Measurements from ENCODE around the gene CCL13. TPM values are rescaled to one million over a fixed set of nuclear protein-coding genes. Genes with fewer than 3 reads are reported as not detected.

The CCL13 gene
- total and polyA plus RNA-seq, 2 of the 8 experiments (the other 6 are each of a cell fraction or from before 2014, with no cell fraction given) = not detected

DNA sequence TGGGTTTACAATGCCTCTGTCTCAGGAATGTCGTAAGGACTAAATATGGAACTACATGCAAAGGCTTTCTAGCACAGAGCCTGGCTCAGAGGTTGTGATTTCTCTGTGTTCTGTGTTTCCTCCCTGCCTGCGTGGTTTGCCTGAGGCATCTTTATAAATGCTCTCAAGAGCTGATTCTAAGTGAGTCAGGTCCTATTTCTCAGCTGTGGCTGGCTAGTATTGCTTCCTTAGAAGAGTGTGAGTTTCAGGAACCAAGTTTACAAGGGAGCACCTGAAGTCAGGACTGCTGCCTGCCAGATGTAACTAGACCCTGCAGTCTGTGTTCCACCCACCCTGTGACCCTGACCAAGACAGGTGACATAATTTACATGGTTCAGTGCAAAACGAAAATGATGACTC is 14.7 kb downstream of the CCL13 start:
- ChIA-PET CTCF (ENCODE audit: partially characterized antibody) (interaction anchor here (0.7 to 3.3 kb wide), 5 partner anchors 10 to 745 kb away, joined by 5 to 37 read pairs (median 7); partner anchors contain the start of gene CCL1), POLR2A (ENCODE audit: partially characterized antibody) (no interaction called here)
- H2BK120ac ChIP-seq (replicated peaks; ENCODE audit: low read depth, low read length) = no peak overlapping the region
- DNase-seq (ENCODE audit: low read depth in 1 of 2, low spot score in 2 of 2) (no peak), FAIRE-seq (no peak)
- no peak overlapping the region for H3K9ac ChIP-seq (replicated peaks in 1 of 4; ENCODE audit: extremely low read depth in 1 of 4, low read depth in 3 of 4, low read length in 3 of 4)
- H3K56ac ChIP-seq (replicated peaks; ENCODE audit: insufficient read length, low read depth, low read length) = no peak overlapping the region
- H3K79me1 ChIP-seq (ENCODE audit: low read depth, low read length) = no peaks in the 10 kb centered on the region
- no peak overlapping the region for H3K4me2 ChIP-seq (ENCODE audit: insufficient read depth in 1 of 2, low read depth in 2 of 2, low read length in 2 of 2)
- no peak overlapping the region for H4K91ac ChIP-seq (replicated peaks; ENCODE audit: insufficient read length, low read length)
- no peak overlapping the region for H2BK15ac ChIP-seq (ENCODE audit: low read length)
- no peaks in the 10 kb centered on the region for H3K23me2 ChIP-seq (ENCODE audit: low read depth, low read length)
- H3K4me3 ChIP-seq (ENCODE audit: extremely low read depth in 1 of 4, insufficient read depth in 2 of 4, low read depth in 3 of 4, low read length in 4 of 4) = no peak overlapping the region
- H4K5ac ChIP-seq (ENCODE audit: insufficient read length, low read depth, low read length) = no peak overlapping the region
- H3K18ac ChIP-seq (ENCODE audit: extremely low read depth, low read length) = no peak overlapping the region
- no peak overlapping the region for H3K4ac ChIP-seq (replicated peaks; ENCODE audit: insufficient read length, low read depth, low read length)
- H3K36me3 ChIP-seq (ENCODE audit: control insufficient read depth in 2 of 4, insufficient read depth in 4 of 4, low read length in 3 of 4) = no peaks in the 10 kb centered on the region
- no peaks in the 10 kb centered on the region for H3K27me3 ChIP-seq (replicated peaks in 1 of 4; ENCODE audit: control insufficient read depth in 3 of 4, extremely low read depth in 1 of 4, insufficient read depth in 3 of 4, low read length in 3 of 4)
- no peak overlapping the region for H2BK12ac ChIP-seq (ENCODE audit: low read depth, low read length)
- no peaks in the 10 kb centered on the region for H3K79me2 ChIP-seq (ENCODE audit: control insufficient read depth in 1 of 2, insufficient read depth in 2 of 2, low read length in 2 of 2)
- H4K20me1 ChIP-seq (replicated peaks in 1 of 2; ENCODE audit: control insufficient read depth in 1 of 2, insufficient read depth in 2 of 2, low read length in 2 of 2) = no peaks in the 10 kb centered on the region
- no peak overlapping the region for H3K27ac ChIP-seq (ENCODE audit: low read depth, low read length)
- H2AFZ ChIP-seq (ENCODE audit: low read length) = no peak overlapping the region
- no peak overlapping the region for H2BK5ac ChIP-seq (ENCODE audit: low read depth, low read length)
- H3K4me1 ChIP-seq (replicated peaks in 1 of 4; ENCODE audit: control insufficient read depth in 3 of 4, insufficient read depth in 4 of 4, low read length in 3 of 4) = no peaks in the 10 kb centered on the region
- H4K8ac ChIP-seq (ENCODE audit: extremely low read depth, insufficient read depth, low read length) = no peak overlapping the region
- no peak overlapping the region for H2AK5ac ChIP-seq (ENCODE audit: low read depth, low read length)
- no peak overlapping the region for H3K14ac ChIP-seq (ENCODE audit: insufficient read length)
- no peak overlapping the region for H3K23ac ChIP-seq (ENCODE audit: insufficient read length)
- WGBS, 2 experiments (ENCODE audit: extremely low coverage in 1 of 2, insufficient coverage in 1 of 2, insufficient read length in 1 of 2, insufficient replicate concordance in 2 of 2, low coverage in 1 of 2, low lambda C conversion rate in 2 of 2, missing lambda C conversion rate in 1 of 2) = 82% methylated on average over 3 of the region's 3 CpGs; no CpG with 5 or more reads in 1 of the 2 experiments
- H3K9me3 ChIP-seq (ENCODE audit: insufficient read depth in 2 of 2, low read depth in 1 of 2, low read length in 1 of 2) = no peaks in the 10 kb centered on the region
- H2BK20ac ChIP-seq (ENCODE audit: low read length) = no peak overlapping the region
- TF ChIP-seq SP2 (IDR thresholded peaks at IDR 0.05; ENCODE audit: low read length) = no peak
- TF ChIP-seq TAF7 (optimal IDR thresholded peaks at IDR 0.05; ENCODE audit: borderline replicate concordance, low read depth, low read length) = no peak
- TF ChIP-seq POLR2AphosphoS5 (IDR thresholded peaks at IDR 0.05; ENCODE audit: low read depth, low read length) = no peak
